ENCODE measurements around the gene TMEM89. TPM values are rescaled to one million over a fixed set of nuclear protein-coding genes. Genes with fewer than 3 reads are reported as not detected.

TMEM89 gene
- total and polyA plus RNA-seq, 9 donors: not detected

DNA sequence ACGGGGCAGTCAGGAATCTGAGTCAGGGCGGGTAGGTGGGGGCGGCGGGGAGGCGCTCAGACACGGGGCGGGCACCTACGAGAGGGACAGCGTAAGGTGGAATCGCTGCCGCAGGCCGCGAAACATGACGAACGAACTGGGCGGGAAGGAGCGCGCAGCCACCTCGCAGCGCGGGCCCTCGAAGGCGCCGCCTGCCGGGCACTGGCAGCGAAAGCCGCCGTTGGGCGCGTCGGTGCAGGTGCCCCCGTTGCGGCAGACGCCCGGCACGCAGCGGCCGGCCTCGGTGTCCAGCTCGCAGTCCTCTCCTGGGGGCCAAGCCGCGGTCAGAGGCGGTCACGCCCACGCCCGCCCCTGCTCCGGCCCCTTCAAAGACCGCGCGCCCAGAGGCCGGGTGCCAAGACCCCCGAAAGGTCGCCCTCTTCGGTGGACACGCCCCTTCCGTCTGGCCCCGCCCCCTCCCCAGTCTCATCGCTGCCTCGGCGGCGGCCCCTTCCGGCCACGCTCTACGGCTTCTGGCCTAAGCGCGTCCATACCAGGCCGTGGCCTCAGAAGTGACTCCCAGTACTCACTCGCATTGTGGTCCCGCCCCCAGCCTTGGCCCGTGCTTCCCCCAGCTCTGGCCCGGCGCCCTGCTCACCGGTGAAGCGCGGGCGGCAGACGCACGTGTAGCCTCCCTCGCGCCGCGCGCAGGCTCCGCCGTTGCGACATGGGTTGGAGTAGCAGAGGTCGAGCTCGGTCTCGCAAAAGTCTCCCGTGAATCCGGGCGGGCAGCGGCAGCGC, 34.7 kb upstream of the TMEM89 start:
- H3K27me3 ChIP-seq (ENCODE audit: control insufficient read depth, insufficient read depth, low read length): peaks cover 44% of the 10 kb centered on the region
- H3K4me1 ChIP-seq (ENCODE audit: control insufficient read depth, insufficient read depth, low read length): peaks cover 11% of the 10 kb centered on the region
- 1% methylated on average over 92 of the region's 94 CpGs for WGBS (ENCODE audit: insufficient coverage)
- H3K27ac ChIP-seq (ENCODE audit: low read length): no peak overlapping the region
- H3K4me3 ChIP-seq (ENCODE audit: low read length): peak overlapping the region; percentile 46
- no peaks in the 10 kb centered on the region for H3K9me3 ChIP-seq (replicated peaks; ENCODE audit: control insufficient read depth, low read depth, low read length)
- H3K36me3 ChIP-seq (ENCODE audit: control insufficient read depth, insufficient read depth, low read length): no peaks in the 10 kb centered on the region
- peak; percentile 82 for DNase-seq

GRCh38 chr3:48655606-48656005, 34.0 kb upstream of the TMEM89 start:
- H3K4me3 ChIP-seq (ENCODE audit: low read length): peak overlapping the region; percentile 26
- H3K27me3 ChIP-seq (ENCODE audit: control insufficient read depth, insufficient read depth, low read length): peaks cover 38% of the 10 kb centered on the region
- DNase-seq: no peak
- H3K9me3 ChIP-seq (replicated peaks; ENCODE audit: control insufficient read depth, low read depth, low read length): no peaks in the 10 kb centered on the region
- H3K36me3 ChIP-seq (ENCODE audit: control insufficient read depth, insufficient read depth, low read length): no peaks in the 10 kb centered on the region
- no peak overlapping the region for H3K27ac ChIP-seq (ENCODE audit: low read length)
- WGBS (ENCODE audit: insufficient coverage): 30% methylated on average over 15 of the region's 30 CpGs
- peaks cover 5% of the 10 kb centered on the region for H3K4me1 ChIP-seq (ENCODE audit: control insufficient read depth, insufficient read depth, low read length)

DNA sequence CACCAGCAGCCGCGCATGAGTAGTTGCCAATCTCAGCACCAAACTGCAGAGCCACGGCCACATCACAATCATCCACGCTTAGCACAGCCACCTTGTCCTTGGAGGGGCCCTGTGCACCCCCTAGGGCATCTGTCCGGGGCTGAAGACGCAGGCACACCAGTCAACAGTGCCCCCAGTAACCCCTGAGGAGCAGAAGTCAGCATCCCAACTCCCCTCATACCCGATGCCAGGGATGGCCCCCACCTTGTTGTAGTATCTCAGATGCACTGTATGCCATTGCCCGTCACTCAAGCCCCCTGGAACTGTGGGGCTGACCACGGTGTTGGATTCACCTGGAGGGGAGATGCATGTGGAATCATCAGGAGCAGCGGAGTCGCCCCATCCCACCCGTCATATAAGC, 33.5 kb upstream of the TMEM89 start:
- no peak for DNase-seq
- peaks cover 33% of the 10 kb centered on the region for H3K27me3 ChIP-seq (ENCODE audit: control insufficient read depth, insufficient read depth, low read length)
- H3K4me3 ChIP-seq (ENCODE audit: low read length): no peak overlapping the region
- peaks cover 5% of the 10 kb centered on the region for H3K4me1 ChIP-seq (ENCODE audit: control insufficient read depth, insufficient read depth, low read length)
- WGBS (ENCODE audit: insufficient coverage): 95% methylated on average over 7 of the region's 12 CpGs
- H3K9me3 ChIP-seq (replicated peaks; ENCODE audit: control insufficient read depth, low read depth, low read length): no peaks in the 10 kb centered on the region
- no peak overlapping the region for H3K27ac ChIP-seq (ENCODE audit: low read length)
- no peaks in the 10 kb centered on the region for H3K36me3 ChIP-seq (ENCODE audit: control insufficient read depth, insufficient read depth, low read length)

DNA sequence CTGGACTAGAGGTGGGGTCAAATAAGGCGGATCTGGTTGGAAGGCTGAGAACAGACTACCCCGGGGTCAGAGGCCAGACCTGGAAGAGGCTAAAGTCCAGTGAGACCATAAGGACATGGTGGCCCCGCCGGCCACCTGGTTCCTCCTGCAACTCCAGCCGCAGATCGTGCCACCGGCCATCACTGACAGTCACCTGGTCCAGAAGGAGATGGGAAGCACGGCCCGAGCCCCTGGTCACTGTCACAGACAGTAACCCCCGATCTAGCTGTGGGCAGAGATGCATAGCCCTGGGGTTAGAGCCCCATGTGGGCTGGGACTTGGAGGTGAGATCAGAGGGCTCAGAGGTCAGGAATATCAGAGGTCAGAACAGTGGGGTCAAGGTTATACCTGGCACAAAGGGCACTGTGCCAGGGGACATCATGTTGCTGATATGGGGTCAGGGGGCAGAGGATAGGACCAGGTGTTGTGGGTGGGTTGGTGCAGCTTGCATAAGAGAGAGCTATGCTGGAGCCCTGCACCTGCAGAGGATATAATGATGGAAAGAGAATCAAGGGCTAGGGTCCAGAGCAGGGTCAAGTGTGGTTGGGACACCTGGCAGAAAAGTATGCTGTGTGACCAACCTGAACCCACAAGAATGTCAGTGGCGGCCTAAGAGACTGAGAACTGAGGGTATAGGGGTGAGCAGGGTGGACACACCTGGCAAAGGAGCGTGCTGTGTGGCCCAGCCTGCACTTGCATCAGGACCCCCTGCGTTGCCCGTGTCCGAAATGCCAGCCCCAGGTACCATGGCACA, 31.6 kb upstream of the TMEM89 start:
- Histone ChIP-seq H3K27me3 (ENCODE audit: control insufficient read depth, insufficient read depth, low read length) (peaks cover 20% of the 10 kb centered on the region), H3K36me3 (ENCODE audit: control insufficient read depth, insufficient read depth, low read length) (no peaks in the 10 kb centered on the region), H3K4me3 (ENCODE audit: low read length) (no peak overlapping the region), H3K4me1 (ENCODE audit: control insufficient read depth, insufficient read depth, low read length) (peaks cover 5% of the 10 kb centered on the region), H3K27ac (ENCODE audit: low read length) (no peak overlapping the region), H3K9me3 (replicated peaks; ENCODE audit: control insufficient read depth, low read depth, low read length) (no peaks in the 10 kb centered on the region)
- 91% methylated on average over 12 of the region's 15 CpGs for WGBS (ENCODE audit: insufficient coverage)
- no peak for DNase-seq

DNA sequence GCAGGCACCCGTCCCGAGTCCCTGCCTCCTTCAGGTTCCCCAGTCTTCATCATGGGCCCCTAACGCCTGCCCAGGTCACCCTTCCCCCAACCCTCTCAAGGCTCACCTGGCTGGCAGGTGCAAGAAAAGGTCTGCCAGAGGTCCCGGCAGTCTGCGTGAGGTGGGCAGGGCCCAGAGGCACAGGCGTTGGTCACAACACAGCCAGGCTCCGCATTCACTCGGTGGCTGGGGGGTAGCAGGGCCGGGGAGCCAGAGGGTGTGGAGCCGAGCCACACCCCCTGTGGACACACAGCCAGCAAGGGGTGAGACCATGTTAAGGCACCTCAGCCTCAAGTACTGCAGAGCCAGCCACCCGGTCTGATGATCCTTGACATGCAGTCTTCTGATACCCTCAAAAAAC, 30.2 kb upstream of the TMEM89 start:
- Histone ChIP-seq H3K27me3 (ENCODE audit: control insufficient read depth, insufficient read depth, low read length) (peaks cover 11% of the 10 kb centered on the region), H3K9me3 (replicated peaks; ENCODE audit: control insufficient read depth, low read depth, low read length) (no peaks in the 10 kb centered on the region), H3K27ac (ENCODE audit: low read length) (no peak overlapping the region), H3K36me3 (ENCODE audit: control insufficient read depth, insufficient read depth, low read length) (no peaks in the 10 kb centered on the region), H3K4me1 (ENCODE audit: control insufficient read depth, insufficient read depth, low read length) (peaks cover 4% of the 10 kb centered on the region), H3K4me3 (ENCODE audit: low read length) (no peak overlapping the region)
- WGBS (ENCODE audit: insufficient coverage): 69% methylated on average over 11 of the region's 11 CpGs
- DNase-seq: no peak

GRCh38 chr3:48650723-48651122, 29.2 kb upstream of the TMEM89 start:
- H3K9me3 ChIP-seq (replicated peaks; ENCODE audit: control insufficient read depth, low read depth, low read length): no peaks in the 10 kb centered on the region
- 79% methylated on average over 12 of the region's 12 CpGs for WGBS (ENCODE audit: insufficient coverage)
- H3K27ac ChIP-seq (ENCODE audit: low read length): no peak overlapping the region
- H3K4me1 ChIP-seq (ENCODE audit: control insufficient read depth, insufficient read depth, low read length): no peaks in the 10 kb centered on the region
- peaks cover 7% of the 10 kb centered on the region for H3K27me3 ChIP-seq (ENCODE audit: control insufficient read depth, insufficient read depth, low read length)
- DNase-seq: no peak
- no peak overlapping the region for H3K4me3 ChIP-seq (ENCODE audit: low read length)
- H3K36me3 ChIP-seq (ENCODE audit: control insufficient read depth, insufficient read depth, low read length): no peaks in the 10 kb centered on the region

DNA sequence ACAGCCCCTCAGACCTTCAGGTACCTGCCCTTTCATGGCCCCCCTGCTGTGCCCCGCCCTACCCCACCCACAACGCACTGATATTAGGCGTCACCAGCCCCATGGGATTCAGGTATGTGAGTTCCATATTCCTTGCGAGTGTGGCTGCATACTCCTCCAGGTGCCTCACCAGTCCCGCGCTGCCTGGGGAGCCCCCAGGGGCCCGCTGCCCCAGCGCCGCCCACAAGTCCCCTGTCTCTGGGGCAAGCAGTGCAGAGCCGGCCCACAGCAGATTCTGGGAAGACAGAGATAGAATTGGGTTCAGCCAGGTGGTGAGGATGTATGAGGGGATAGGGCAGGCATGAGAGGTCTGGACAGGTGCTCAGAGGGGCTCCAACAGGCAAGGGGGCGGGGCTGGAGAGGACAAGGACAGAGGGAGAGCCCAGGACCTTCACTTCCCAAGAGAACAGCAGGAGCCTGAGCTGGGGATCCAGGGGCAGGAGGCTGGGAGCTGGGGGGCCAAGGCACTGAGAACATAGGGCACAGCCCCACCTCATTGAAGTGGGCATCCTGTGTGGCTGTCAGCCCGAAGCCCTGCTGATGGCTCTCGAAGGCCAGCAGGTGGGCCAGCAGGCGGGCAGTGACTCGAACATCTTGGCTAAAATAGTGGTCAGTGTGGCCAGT, 26.8 kb upstream of the TMEM89 start:
- H3K9me3 ChIP-seq (replicated peaks; ENCODE audit: control insufficient read depth, low read depth, low read length): no peaks in the 10 kb centered on the region
- no peaks in the 10 kb centered on the region for H3K27me3 ChIP-seq (ENCODE audit: control insufficient read depth, insufficient read depth, low read length)
- no peak for DNase-seq
- H3K36me3 ChIP-seq (ENCODE audit: control insufficient read depth, insufficient read depth, low read length): no peaks in the 10 kb centered on the region
- no peak overlapping the region for H3K27ac ChIP-seq (ENCODE audit: low read length)
- WGBS (ENCODE audit: insufficient coverage): 88% methylated on average over 12 of the region's 15 CpGs
- H3K4me3 ChIP-seq (ENCODE audit: low read length): no peak overlapping the region
- H3K4me1 ChIP-seq (ENCODE audit: control insufficient read depth, insufficient read depth, low read length): no peaks in the 10 kb centered on the region

DNA sequence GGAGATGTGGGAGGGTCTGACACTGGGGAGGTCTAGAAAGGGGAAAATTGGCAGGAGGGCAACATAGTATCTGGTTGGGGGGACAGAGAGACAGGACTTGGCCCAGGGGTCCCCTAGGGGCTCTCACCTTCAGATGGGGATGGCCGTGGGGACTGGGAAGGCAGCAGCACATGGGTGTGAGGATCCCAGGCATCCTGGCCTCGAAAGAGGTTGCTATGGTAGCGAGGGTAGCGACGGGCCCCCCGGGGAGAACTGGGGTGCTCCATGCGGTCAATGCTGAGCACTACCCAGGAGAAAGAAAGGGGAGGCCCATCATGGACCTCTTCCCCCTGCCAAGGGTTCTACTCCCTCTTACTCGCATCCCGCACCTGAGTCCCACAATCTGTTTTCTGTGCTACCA, 26.1 kb upstream of the TMEM89 start:
- Histone ChIP-seq H3K27ac (ENCODE audit: low read length) (no peak overlapping the region), H3K9me3 (replicated peaks; ENCODE audit: control insufficient read depth, low read depth, low read length) (no peaks in the 10 kb centered on the region), H3K27me3 (ENCODE audit: control insufficient read depth, insufficient read depth, low read length) (no peaks in the 10 kb centered on the region), H3K4me1 (ENCODE audit: control insufficient read depth, insufficient read depth, low read length) (no peaks in the 10 kb centered on the region), H3K4me3 (ENCODE audit: low read length) (no peak overlapping the region), H3K36me3 (ENCODE audit: control insufficient read depth, insufficient read depth, low read length) (no peaks in the 10 kb centered on the region)
- no peak for DNase-seq
- 72% methylated on average over 3 of the region's 9 CpGs for WGBS (ENCODE audit: insufficient coverage)

DNA sequence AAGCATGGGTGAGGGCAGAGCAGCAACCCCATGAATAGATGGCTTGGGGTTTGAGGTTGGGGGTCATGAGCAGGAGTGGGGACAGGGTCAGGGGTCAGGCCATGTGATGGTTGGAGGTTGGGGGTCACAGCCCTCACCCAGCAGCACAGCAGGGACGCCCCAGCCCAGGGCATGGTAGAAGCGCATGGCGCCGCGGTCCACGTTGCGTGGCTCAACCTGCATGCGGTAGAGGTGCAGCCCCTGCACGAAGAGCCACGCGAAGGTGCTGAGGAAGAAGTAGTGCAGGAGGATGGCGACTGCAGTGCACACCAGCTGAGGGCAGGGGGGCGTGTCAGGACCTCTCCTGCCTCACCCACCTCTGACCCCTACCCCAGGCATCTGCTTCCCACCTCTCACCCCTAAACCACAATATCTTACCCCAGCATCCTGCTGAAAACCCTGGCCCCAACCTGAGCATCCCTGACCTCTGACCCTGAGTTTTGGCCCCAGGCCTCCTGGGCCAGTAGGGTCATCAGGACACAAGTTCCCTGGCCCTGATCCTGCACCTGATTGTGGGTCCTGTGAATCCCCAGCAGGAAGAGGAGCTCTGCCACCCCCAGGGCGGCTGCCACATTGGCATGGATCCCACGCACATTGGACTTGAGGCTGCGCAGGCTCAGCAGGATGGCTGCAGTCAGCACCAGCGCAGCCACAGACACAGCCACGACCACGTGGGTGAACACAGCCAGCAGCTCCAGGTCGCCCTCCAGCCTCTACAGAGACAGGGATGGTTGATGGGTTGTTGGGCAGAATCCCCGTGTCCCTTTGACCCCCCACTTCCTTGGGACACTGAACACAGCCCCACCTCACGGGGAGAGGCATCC, 23.6 kb upstream of the TMEM89 start:
- DNase-seq: no peak
- Histone ChIP-seq H3K4me1 (ENCODE audit: control insufficient read depth, insufficient read depth, low read length) (no peaks in the 10 kb centered on the region), H3K4me3 (ENCODE audit: low read length) (no peak overlapping the region), H3K27me3 (ENCODE audit: control insufficient read depth, insufficient read depth, low read length) (peaks cover 2% of the 10 kb centered on the region), H3K36me3 (ENCODE audit: control insufficient read depth, insufficient read depth, low read length) (no peaks in the 10 kb centered on the region), H3K27ac (ENCODE audit: low read length) (no peak overlapping the region), H3K9me3 (replicated peaks; ENCODE audit: control insufficient read depth, low read depth, low read length) (no peaks in the 10 kb centered on the region)
- 92% methylated on average over 16 of the region's 22 CpGs for WGBS (ENCODE audit: insufficient coverage)

Data from muscle of leg (tissue), 11 donors.